Common myeloid progenitor, CD34-positive (primary cell): Measurements from ENCODE around the gene FTL.

Source experiments
- CTCF ChIA-PET: fragments of 350-600 bp; sonication (Branson Sonifier 250); formaldehyde crosslinking; loops from one replicate; lab custom pipeline; 2021; ENCODE audit warnings: antibody characterized with exemption; lab: Charles Lee
- POLR2A ChIA-PET: fragments of 350-600 bp; sonication (Branson Sonifier 250); formaldehyde crosslinking; loops from one replicate; lab custom pipeline; 2021; ENCODE audit warnings: antibody characterized with exemption; lab: Charles Lee
- DNase-seq, 3 donors: peaks; one replicate each; pipeline versions ENCODE4 v3.0.0 to v3.0.0-alpha.2; 2013
- H3K27ac ChIP-seq, 2 experiments: 1 replicate in 1 of 2; 2 replicates in 1 of 2; pipeline ENCODE4 v1.7.0; 2013; ENCODE audit warnings: inconsistent platforms in 2 of 2, low read length in 2 of 2, mild to moderate bottlenecking in 2 of 2, low read depth in 1 of 2, moderate library complexity in 1 of 2; ENCODE audit not compliant: severe bottlenecking in 2 of 2, insufficient read depth in 1 of 2, poor library complexity in 1 of 2
- H3K27me3 ChIP-seq, 5 experiments: replicated peaks in 2 of 5; 1 replicate in 3 of 5; 2 replicates in 2 of 5; pipeline versions ENCODE4 v1.6.1 to v1.7.0; 2013; ENCODE audit warnings: low read length in 4 of 5, mild to moderate bottlenecking in 2 of 5, moderate library complexity in 2 of 5, inconsistent platforms in 1 of 5; ENCODE audit not compliant: insufficient read depth in 5 of 5, control insufficient read depth in 4 of 5
- H3K36me3 ChIP-seq, 4 experiments: 1 replicate in 2 of 4; 2 replicates in 2 of 4; pipeline versions ENCODE4 v1.6.1 to v1.7.0; 2013; ENCODE audit warnings: low read length in 3 of 4, control low read depth in 1 of 4, mild to moderate bottlenecking in 1 of 4; ENCODE audit not compliant: control insufficient read depth in 4 of 4, insufficient read depth in 4 of 4
- H3K4me1 ChIP-seq, 4 experiments: 1 replicate in 3 of 4; 2 replicates in 1 of 4; pipeline versions ENCODE4 v1.6.1 to v1.7.1; 2013; ENCODE audit warnings: low read length in 3 of 4, mild to moderate bottlenecking in 3 of 4, control low read depth in 1 of 4, inconsistent platforms in 1 of 4, moderate library complexity in 1 of 4; ENCODE audit not compliant: control insufficient read depth in 4 of 4, insufficient read depth in 4 of 4; ENCODE audit errors: control extremely low read depth in 1 of 4
- H3K4me3 ChIP-seq, 7 experiments: 1 replicate in 4 of 7; 2 replicates in 3 of 7; pipeline versions ENCODE4 v1.5.1 to v1.7.0; 2013; ENCODE audit warnings: mild to moderate bottlenecking in 7 of 7, low read length in 6 of 7, moderate library complexity in 6 of 7, inconsistent platforms in 2 of 7, low read depth in 2 of 7, control low read depth in 1 of 7; ENCODE audit not compliant: insufficient read depth in 4 of 7, control insufficient read depth in 1 of 7; ENCODE audit errors: extremely low read depth in 1 of 7
- H3K9me3 ChIP-seq, 5 experiments: 1 replicate in 4 of 5; 2 replicates in 1 of 5; pipeline versions ENCODE4 v1.6.1 to v1.7.1; 2013; ENCODE audit warnings: low read length in 4 of 5, mild to moderate bottlenecking in 2 of 5, inconsistent platforms in 1 of 5, low read depth in 1 of 5, moderate library complexity in 1 of 5; ENCODE audit not compliant: control insufficient read depth in 4 of 5, insufficient read depth in 2 of 5; ENCODE audit errors: control extremely low read depth in 1 of 5
- WGBS: methylation state at CpG from one replicate; pipeline ENCODE4 v1.1.5; 2013; ENCODE audit not compliant: insufficient coverage; 5-methylcytosine and 5-hydroxymethylcytosine counted together

FTL gene

DNA sequence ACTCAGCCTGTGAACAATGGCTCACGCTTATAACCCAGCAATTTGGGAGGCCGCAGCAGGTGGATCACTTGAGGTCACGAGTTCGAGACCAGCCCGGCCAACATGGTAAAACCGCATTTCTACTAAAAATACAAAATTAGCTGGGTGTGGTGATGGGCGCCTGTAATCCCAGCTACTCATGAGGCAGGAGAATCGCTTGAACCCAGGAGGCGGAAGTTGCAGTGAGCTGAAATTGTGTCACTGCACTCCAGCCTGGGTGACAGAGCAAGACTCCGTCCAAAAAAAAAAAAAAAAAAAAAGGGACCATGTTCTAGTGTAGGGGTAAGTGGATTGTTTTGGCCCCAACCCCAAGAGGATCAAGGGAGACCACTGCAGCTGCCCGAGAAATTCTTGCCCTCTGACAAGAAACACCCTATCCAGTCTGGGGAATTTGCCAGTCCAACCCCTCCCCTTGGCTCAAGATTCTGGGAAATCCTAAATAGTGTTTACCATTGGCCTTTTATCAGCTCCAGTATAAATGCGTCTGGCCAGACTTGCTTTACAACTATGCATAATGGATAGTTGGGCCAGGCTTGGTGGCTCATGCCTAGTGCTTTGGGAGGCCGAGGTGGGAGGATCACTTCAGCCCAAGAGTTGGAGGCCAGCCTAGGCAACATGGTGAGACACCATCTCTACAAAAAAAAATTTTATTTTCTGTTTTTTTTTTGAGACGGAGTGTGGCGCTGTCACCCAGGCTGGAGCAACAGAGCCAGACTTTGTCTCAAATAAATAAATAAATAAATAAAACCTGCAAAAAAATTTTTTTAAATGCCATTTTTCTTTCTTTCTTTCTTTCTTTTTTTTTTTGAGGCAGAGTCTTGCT lies 36.7 kb upstream of the FTL start:
- no peaks in the 10 kb centered on the region for H3K36me3 ChIP-seq
- ChIA-PET POLR2A (no interaction called here), CTCF (interaction anchor here (1.9 kb wide), 1 partner anchor 12 kb away, joined by 5 read pairs; no protein-coding TSS in a partner anchor)
- H3K27me3 ChIP-seq, result peaks cover 0 to 7% (median 6%) of the 10 kb centered on the region in 5 experiments
- 84% methylated on average over 7 of the region's 15 CpGs for WGBS
- H3K4me1 ChIP-seq, result peaks cover 0 to 9% (median 6%) of the 10 kb centered on the region in 4 experiments
- H3K4me3 ChIP-seq, result no peak overlapping the region
- no peaks in the 10 kb centered on the region for H3K9me3 ChIP-seq
- DNase-seq, result peak in 1 of 3 donors; percentile 56
- no peak overlapping the region for H3K27ac ChIP-seq

DNA sequence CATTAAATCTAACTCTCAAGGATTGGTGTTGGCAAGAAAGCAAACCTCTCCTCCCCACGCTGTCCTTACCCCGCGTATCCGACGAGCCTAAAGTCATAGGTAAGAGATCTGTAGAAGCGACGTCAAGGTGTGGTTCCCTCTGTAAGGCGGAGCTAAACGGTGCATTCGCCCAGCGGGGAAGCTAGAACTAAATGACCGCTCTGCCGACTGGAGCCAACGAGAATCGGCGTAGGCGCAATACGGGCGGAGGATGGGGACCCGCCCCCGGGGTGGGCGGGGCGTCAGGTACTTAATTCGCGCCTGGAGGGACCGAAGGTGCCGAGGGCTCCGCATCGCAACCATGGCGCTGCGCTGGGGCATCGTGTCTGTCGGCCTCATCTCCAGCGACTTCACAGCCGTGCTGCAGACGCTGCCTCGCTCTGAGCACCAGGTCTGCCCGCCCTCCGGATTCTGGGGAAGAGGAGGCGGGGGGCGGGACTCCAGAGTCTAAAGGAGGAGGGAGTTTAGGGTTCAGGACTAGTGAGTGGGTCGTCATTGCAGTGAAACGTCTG lies 31.7 kb upstream of the FTL start, which contains the start of gene DHDH:
Gene DHDH, plus strand, starts transcription at position 318 of the 551 bp plus-strand sequence. Its CDS starts 23 bp downstream, at position 341.
- POLR2A ChIA-PET, result interaction anchor here (0.6 kb wide), 1 partner anchor 17 kb away, joined by 3 read pairs; no protein-coding TSS in a partner anchor
- peaks cover 0 to 11% (median 6%) of the 10 kb centered on the region in 5 experiments for H3K27me3 ChIP-seq
- no peak within 1 kb of the TSS for H3K27ac ChIP-seq
- CTCF ChIA-PET, result interaction anchor here (1.1 to 2.2 kb wide), 4 partner anchors 8 to 37 kb away, joined by 3 to 11 read pairs (median 6); no protein-coding TSS in a partner anchor
- peak; percentile 60 to 80 (median 79) for DNase-seq
- peaks cover 0 to 14% (median 11%) of the 10 kb centered on the region in 4 experiments for H3K4me1 ChIP-seq
- peak within 1 kb of the TSS; percentile 32 to 75 (median 55) for H3K4me3 ChIP-seq
- no peaks in the 10 kb centered on the region for H3K36me3 ChIP-seq
- no peaks in the 10 kb centered on the region for H3K9me3 ChIP-seq
- 3% methylated on average over 19 of the region's 43 CpGs for WGBS

DNA sequence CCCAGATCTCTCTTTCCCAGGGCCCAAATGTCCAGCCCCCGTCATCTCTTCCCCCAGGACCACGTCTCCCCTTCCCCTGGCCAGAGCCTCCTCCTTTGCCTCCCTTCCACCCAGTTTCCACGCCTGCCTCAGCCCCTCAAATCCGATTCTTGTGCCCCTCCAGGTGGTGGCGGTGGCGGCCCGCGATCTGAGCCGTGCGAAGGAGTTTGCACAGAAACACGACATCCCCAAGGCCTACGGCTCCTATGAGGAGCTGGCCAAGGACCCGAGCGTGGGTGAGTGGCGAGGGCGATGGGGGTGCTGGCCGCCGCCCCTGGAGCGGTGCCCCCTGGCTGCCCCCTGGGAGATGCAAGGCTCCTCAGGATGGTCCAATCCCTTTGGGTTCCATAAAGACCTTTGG lies 30.3 kb upstream of the FTL start:
- ChIA-PET POLR2A (interaction anchor here (0.6 kb wide), 1 partner anchor 36 kb away, joined by 6 read pairs; no protein-coding TSS in a partner anchor), CTCF (interaction anchor here (1.0 kb wide), 2 partner anchors 33 to 59 kb away, joined by 3 read pairs; partner anchors contain the start of gene RUVBL2)
- Histone ChIP-seq H3K4me3 (no peak overlapping the region), H3K27ac (no peak overlapping the region), H3K9me3 (no peaks in the 10 kb centered on the region), H3K27me3 (peaks cover 0 to 11% (median 6%) of the 10 kb centered on the region in 5 experiments), H3K4me1 (peaks cover 0 to 14% (median 11%) of the 10 kb centered on the region in 4 experiments), H3K36me3 (no peaks in the 10 kb centered on the region)
- peak; percentile 8 to 22 (median 20) for DNase-seq
- WGBS, result 94% methylated on average over 14 of the region's 19 CpGs

DNA sequence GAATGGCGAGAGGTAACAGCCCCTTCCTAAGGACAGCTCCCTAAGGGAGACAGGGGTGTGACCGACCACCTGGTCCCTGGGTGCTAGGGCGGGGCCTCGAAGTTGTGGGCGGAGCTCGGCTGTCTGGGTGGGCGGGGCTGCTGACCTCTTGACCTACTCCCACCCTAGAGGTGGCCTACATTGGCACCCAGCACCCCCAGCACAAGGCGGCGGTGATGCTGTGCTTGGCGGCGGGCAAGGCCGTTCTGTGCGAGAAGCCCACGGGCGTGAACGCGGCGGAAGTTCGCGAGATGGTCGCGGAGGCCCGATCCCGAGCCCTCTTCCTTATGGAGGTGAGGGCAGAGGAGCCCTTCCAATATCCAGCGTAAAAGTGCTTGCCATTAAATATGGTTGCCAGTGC lies 29.2 kb upstream of the FTL start:
- Histone ChIP-seq H3K27me3 (peaks cover 0 to 11% (median 6%) of the 10 kb centered on the region in 5 experiments), H3K36me3 (no peaks in the 10 kb centered on the region), H3K27ac (no peak overlapping the region), H3K9me3 (peaks cover 0 to 4% (median 0%) of the 10 kb centered on the region in 5 experiments), H3K4me3 (no peak overlapping the region), H3K4me1 (peaks cover 0 to 14% (median 11%) of the 10 kb centered on the region in 4 experiments)
- DNase-seq, result no peak
- 98% methylated on average over 25 of the region's 25 CpGs for WGBS
- CTCF ChIA-PET, result no interaction called here
- POLR2A ChIA-PET, result interaction anchor here (0.6 kb wide), 1 partner anchor 9 kb away, joined by 3 read pairs; no protein-coding TSS in a partner anchor

DNA sequence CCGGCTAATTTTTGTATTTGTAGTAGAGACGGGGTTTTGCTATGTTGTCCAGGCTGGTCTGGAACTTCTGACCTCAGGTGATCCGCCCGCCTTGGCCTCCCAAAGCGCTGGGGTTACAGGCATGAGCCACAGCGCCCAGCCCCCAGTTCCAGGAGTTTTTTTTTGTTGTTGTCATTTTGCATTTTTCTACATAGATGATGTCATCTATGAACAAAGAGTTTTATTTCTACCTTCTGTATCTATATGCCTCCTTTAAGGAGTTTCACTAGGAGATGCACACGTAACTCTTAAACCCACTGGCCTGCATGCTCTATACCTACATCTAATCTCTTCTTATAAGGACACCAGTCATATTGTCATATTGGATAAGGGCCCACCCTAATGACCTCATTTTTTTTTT lies 26.9 kb upstream of the FTL start:
- no peak for DNase-seq
- 91% methylated on average over 4 of the region's 7 CpGs for WGBS
- CTCF ChIA-PET, result no interaction called here

DNA sequence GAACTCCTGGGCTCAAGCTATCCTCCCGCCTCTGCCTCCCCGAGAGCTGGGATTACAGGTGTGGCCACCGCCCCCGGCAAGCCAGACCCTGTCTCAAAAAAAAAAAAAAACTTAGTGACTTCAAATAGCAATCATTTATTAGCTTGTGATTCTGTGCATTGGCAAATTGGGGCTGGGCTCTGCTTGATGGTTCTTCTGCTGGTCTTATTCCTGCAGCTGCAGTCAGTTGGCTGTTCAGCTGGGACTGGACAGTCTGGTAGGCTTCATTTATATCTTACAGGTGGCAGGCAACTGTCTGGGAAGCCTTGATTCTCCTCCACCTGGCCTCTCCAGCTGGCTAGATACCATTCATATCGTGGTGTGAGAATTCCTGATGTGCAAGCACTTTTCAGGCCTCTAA lies 24.2 kb upstream of the FTL start:
- no peak for DNase-seq
- no peaks in the 10 kb centered on the region for H3K27me3 ChIP-seq
- no peak overlapping the region for H3K4me3 ChIP-seq
- no peaks in the 10 kb centered on the region for H3K36me3 ChIP-seq
- ChIA-PET CTCF (interaction anchor here (0.6 to 1.4 kb wide), 3 partner anchors 8 to 17 kb away, joined by 3 to 6 read pairs (median 3); no protein-coding TSS in a partner anchor), POLR2A (no interaction called here)
- H3K27ac ChIP-seq, result no peak overlapping the region
- peaks cover 0 to 7% (median 0%) of the 10 kb centered on the region in 5 experiments for H3K9me3 ChIP-seq
- 100% methylated on average over 3 of the region's 5 CpGs for WGBS
- no peaks in the 10 kb centered on the region for H3K4me1 ChIP-seq

More for the DNA sequence above, 26.9 kb upstream of the FTL start:
- peaks cover 0 to 7% (median 0%) of the 10 kb centered on the region in 5 experiments for H3K9me3 ChIP-seq
- POLR2A ChIA-PET, result no interaction called here
- no peak overlapping the region for H3K4me3 ChIP-seq
- H3K27ac ChIP-seq, result no peak overlapping the region
- peaks cover 0 to 6% (median 0%) of the 10 kb centered on the region in 5 experiments for H3K27me3 ChIP-seq
- peaks cover 0 to 10% (median 7%) of the 10 kb centered on the region in 4 experiments for H3K4me1 ChIP-seq
- H3K36me3 ChIP-seq, result no peaks in the 10 kb centered on the region
